HS-5 (cell line): ENCODE measurements around the gene TMEM69.
"Not testable (repeated sequence)": the region's sequence is repeated elsewhere in the genome, so short reads cannot be mapped to it uniquely, and the experiment has no call there.

Source experiments
- DNase-seq: peaks from one replicate; pipeline ENCODE4 v3.0.0-alpha.2; 2012; ENCODE audit warnings: low read depth

TMEM69 gene

GRCh38 chr1:45687754-45688740 is at the start of gene TMEM69:
Gene TMEM69, plus strand, starts transcription at chr1:45688181. Its CDS starts 2,888 bp downstream, at chr1:45691069.
- DNase-seq = peak; percentile 86

GRCh38 chr1:45640293-45640692 is 47.7 kb upstream of the TMEM69 start:
- no peak for DNase-seq

GRCh38 chr1:45643321-45643720 is 44.7 kb upstream of the TMEM69 start:
- no peak for DNase-seq

GRCh38 chr1:45643978-45644377 is 44.0 kb upstream of the TMEM69 start:
- DNase-seq = no peak

GRCh38 chr1:45644661-45645060 is 43.3 kb upstream of the TMEM69 start:
- no peak for DNase-seq

- no peak for DNase-seq
These were observed 40.5 kb upstream of the TMEM69 start for GRCh38 chr1:45647248-45648021.

DNA sequence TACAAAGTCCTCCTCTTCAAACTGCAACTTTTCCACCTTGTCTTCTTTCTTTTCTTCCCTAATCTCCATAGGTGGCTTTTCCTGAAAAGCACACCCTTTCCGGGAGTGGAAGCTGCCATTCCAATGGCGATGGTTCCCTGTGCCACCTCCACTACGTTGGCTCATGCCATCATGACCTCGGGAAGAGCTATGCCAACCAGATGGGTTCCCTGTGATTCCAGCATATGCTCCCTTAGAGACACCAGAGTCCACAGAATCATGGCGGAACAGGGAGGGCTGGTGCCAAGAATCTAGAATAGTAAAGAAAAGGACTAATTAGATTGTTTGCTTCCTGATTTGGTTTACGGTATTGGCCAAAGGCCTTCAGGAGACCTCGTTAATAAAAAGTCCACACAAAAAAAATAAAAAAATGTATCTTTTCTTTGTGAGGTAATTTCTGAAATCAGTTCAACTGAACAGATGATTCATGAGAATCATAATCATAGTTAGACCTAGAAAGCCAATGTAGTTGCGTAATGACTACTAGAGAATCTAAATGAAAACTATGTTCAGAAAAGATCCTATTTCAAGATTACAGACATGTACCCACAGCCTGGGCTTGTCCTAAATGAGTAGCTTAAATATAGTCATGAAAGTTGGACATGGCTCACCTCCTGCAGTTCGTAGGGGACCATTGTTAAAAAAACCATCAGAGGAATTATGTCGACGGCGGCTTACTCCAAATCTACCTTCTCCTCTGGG is 33.3 kb upstream of the TMEM69 start:
- no peak for DNase-seq

- DNase-seq = no peak
These were observed 31.3 kb upstream of the TMEM69 start for GRCh38 chr1:45656573-45657226.

GRCh38 chr1:45658171-45658570 is 29.8 kb upstream of the TMEM69 start:
- DNase-seq = no peak

GRCh38 chr1:45659222-45659621 is 28.8 kb upstream of the TMEM69 start:
- no peak for DNase-seq

- no peak for DNase-seq
These were observed 27.6 kb upstream of the TMEM69 start for GRCh38 chr1:45660336-45660735.

GRCh38 chr1:45666836-45667235 is 21.1 kb upstream of the TMEM69 start:
- DNase-seq = no peak

DNA sequence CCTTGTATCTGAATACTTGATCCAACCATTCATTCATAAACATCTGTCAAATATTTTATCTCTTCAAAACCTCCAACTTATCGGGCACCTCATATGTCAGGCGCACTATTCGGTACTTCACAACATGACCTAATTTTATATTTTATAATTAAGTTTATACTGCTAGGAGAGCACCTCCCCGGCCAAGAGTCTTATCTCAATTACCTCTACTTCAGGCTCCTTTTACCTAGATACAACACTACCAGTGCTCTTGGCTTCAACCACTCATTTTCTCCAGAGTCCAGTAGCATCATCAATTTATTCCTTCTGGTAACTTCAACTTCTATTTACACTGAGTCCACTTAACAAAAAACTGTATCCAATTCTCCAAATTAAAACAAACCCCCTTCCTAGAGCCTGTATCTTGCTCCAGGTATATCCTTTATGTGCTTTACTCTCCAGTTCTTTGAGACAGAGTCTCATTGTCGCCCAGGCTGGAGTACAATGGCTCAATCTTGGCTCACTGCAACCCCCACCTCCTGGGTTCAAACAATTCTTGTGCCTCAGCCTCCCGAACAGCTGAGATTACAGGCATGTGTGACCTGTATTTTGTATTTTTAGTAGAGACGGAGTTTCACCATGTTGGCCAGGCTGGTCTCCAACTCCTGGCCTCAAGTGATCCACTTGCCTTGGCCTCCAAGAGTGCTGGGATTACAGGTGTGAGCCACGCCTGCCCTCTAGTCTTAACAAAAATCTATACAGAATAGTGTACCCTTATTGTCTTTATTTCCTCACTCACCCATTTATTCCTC is 20.5 kb upstream of the TMEM69 start:
- no peak for DNase-seq

DNA sequence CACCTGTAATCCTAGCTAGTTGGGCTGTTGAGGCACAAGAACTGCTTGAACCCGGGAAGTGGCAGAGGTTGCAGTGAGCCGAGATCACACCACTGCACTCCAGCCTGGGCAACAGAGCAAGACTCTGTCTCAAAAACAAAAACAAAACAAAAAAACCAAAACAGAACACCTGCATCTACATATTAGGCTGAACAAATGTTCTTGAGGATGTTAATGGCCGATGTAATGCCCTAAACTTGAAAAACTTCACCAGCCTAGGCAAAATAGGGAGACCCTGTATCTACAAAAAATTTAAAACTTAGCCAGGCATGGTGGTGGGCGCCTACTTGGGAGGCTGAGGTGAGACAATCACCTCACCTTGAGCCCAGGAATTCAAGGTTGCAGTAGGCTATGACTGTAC is 19.5 kb upstream of the TMEM69 start:
- DNase-seq = no peak

DNA sequence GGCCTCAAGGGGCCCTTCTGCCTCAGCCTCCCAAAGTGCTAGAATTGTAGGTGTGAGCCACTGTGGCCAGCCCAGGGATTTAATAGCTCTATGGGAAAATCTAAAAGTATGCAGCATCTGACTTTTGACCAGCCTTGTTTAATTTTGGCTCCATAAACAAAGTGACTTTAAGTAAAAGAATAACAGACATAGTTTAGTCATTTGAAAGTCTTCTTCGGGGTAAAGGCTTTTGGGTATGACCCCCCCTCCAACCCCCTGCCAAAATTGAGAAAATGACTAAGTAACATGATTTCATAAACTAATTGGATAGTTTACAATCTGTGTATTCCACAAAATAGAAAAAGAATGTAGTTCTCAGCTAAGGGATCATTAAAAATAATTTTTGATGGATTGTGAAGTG is 18.6 kb upstream of the TMEM69 start:
- DNase-seq = no peak

GRCh38 chr1:45669859-45670655 is 17.9 kb upstream of the TMEM69 start:
- DNase-seq = no peak

GRCh38 chr1:45673956-45674355 is 14.0 kb upstream of the TMEM69 start:
- no peak for DNase-seq

DNA sequence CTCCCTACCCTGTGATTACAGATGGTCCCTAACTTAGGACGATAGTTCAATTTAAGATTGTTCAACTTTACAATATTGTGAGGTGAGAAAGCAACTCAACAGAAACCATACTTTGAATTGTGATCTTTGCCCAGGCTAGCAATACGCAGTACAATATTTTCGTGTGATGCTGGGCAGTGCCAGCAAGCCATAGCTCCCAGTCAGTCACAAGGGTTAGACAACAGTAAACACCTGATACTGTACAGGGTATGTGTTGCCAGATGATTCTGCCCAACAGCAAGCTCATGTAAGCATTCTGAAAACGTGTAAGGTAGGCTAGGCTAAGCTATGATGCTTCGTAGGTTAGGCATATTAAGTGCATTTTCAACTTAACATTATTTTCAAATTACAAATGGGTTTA is 13.5 kb upstream of the TMEM69 start:
- DNase-seq = no peak

DNA sequence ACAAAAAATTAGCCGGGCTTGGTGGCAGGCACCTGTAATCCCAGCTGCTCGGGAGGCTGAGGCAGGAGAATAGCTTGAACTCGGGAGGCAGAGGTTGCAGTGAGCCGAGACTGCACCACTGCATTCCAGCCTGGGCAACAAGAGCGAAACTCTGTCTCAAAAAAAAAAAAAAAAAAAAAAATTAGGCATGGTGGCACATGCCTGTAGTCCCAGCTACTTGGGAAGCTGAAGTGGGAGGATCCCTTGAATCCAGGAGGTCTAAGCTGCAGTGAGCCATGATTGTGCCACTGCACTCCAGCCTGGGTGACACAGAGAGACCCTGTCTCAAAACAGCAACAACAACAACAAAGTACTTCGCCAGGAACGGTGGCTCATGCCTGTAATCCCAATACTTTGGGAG is 11.4 kb upstream of the TMEM69 start:
- not testable (repeated sequence) for DNase-seq

DNA sequence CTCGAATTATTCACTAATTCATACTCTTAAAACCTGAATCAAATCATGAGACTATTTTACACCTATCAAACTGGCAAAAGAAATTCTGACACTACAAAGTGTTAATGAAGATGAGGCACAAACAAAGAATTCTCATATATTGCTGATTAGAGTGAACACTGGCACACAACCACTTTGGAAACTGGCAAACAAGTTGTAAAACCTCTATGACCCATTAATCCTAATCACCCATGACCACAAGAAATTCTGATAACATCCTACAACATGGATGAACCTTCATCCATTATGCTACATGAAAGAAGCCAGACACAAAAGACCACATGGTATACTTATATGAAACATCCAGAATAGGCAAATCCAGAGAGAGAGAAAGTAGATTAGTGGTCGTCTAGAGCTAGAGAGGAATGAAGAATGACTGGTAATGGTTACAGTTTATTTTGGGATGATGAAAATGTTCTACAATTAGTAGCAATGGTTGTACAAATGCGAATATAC is 10.2 kb upstream of the TMEM69 start:
- no peak for DNase-seq
